ENCODE measurements around the gene SLC35E1.

DNA sequence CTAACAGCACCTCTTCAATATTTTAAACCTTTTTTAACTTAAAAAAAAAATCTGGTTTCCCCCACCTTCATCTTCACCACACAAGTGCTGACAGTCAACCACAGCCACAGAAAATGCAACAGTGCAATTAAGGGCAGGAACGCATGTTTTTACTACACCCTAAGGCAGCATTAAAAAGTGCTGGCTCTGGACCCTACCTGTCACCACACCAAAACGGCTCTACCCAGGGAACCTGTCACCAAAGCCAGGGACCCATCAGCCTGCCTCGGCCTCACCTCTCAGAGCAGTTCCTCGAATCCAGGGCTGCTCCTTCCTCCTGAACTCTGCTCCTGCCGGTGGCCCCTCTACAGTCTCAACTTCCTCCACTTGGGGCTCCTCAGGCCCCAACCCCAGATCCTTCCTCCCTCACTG is 22.5 kb upstream of the SLC35E1 start:
- TF ChIP-seq, protein P1, sequence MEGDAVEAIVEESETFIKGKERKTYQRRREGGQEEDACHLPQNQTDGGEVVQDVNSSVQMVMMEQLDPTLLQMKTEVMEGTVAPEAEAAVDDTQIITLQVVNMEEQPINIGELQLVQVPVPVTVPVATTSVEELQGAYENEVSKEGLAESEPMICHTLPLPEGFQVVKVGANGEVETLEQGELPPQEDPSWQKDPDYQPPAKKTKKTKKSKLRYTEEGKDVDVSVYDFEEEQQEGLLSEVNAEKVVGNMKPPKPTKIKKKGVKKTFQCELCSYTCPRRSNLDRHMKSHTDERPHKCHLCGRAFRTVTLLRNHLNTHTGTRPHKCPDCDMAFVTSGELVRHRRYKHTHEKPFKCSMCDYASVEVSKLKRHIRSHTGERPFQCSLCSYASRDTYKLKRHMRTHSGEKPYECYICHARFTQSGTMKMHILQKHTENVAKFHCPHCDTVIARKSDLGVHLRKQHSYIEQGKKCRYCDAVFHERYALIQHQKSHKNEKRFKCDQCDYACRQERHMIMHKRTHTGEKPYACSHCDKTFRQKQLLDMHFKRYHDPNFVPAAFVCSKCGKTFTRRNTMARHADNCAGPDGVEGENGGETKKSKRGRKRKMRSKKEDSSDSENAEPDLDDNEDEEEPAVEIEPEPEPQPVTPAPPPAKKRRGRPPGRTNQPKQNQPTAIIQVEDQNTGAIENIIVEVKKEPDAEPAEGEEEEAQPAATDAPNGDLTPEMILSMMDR (conservative IDR thresholded peaks at IDR 0.05) = no peak
- no peak for TF ChIP-seq ZFX (IDR thresholded peaks at IDR 0.05)

All from C4-2B (cell line).